Sigmoid colon (tissue), 7 donors: Measurements from ENCODE around the gene RIT2. TPM values are rescaled to one million over a fixed set of nuclear protein-coding genes. Genes with fewer than 3 reads are reported as not detected.

Experiments used
- DNase-seq: peaks from one replicate; pipeline ENCODE4 v3.0.0-alpha.2; 2019
- H3K27ac ChIP-seq, 4 donors: fragments of 200-600 bp; sonication (generic); one replicate each; pipeline ENCODE4 v1.5.1; 2016 to 2019; ENCODE audit warnings: mild to moderate bottlenecking in 1 of 4
- H3K27me3 ChIP-seq, 3 donors: fragments of 200-600 bp; sonication (generic); one replicate each; pipeline ENCODE4 v1.5.1; 2019; ENCODE audit warnings: mild to moderate bottlenecking in 1 of 3
- H3K36me3 ChIP-seq, 4 donors: fragments of 200-600 bp; sonication (generic); one replicate each; pipeline ENCODE4 v1.5.1; 2016 to 2019
- H3K4me1 ChIP-seq, 4 donors: fragments of 200-600 bp; sonication (generic); one replicate each; pipeline ENCODE4 v1.5.1; 2017 to 2019
- H3K4me3 ChIP-seq, 4 donors: fragments of 200-600 bp; sonication (generic); one replicate each; pipeline ENCODE4 v1.5.1; 2017 to 2019; ENCODE audit warnings: mild to moderate bottlenecking in 2 of 4, moderate library complexity in 1 of 4
- H3K9me3 ChIP-seq, 4 donors: fragments of 200-600 bp in 3 of 4; sonication (generic) in 3 of 4; one replicate each; pipeline versions ENCODE4 v1.5.1 to v1.6.1; 2013 to 2019
- CTCF ChIP-seq, 4 experiments: fragments of 450-650 bp in 3 of 4; fragments of 200-600 bp in 1 of 4; IDR thresholded peaks; one replicate each; pipeline ENCODE4 v1.5.1; 2016 to 2019; ENCODE audit warnings: antibody characterized with exemption in 4 of 4, mild to moderate bottlenecking in 3 of 4, moderate library complexity in 2 of 4
- EP300 ChIP-seq, 4 donors: sonication (generic); formaldehyde crosslinking; IDR thresholded peaks; one replicate each; pipeline ENCODE4 v1.6.1; 2017; ENCODE audit warnings: antibody characterized with exemption in 4 of 4
- POLR2A ChIP-seq, 2 donors: fragments of 450-650 bp; IDR thresholded peaks; one replicate each; pipeline ENCODE4 v1.6.1; 2016; ENCODE audit warnings: antibody characterized with exemption in 2 of 2, mild to moderate bottlenecking in 2 of 2, moderate library complexity in 2 of 2
- POLR2AphosphoS5 ChIP-seq, 4 donors: sonication (generic); formaldehyde crosslinking; IDR thresholded peaks; one replicate each; pipeline ENCODE4 v1.6.1; 2017; ENCODE audit warnings: antibody characterized with exemption in 4 of 4
- WGBS, 2 donors: extraction: QIAGEN DNeasy Blood & Tissue Kit; methylation state at CpG; one replicate each; pipeline ENCODE4 v1.1.7; 2013; 5-methylcytosine and 5-hydroxymethylcytosine counted together
- intact Hi-C: fragments of 100-400 bp; cut with DNase I; formaldehyde crosslinking; loops from one replicate; pipeline ENCODE4 v1.15.1; 2023
- polyA plus RNA-seq, 3 donors: library from polyadenylated mRNA; stranded (reverse); fragments of 200-250 nt; gene quantifications; one replicate each; pipeline ENCODE4 v1.2.3, GENCODE V29; 2013
- total RNA-seq, 4 donors: library from RNA; depleted of rRNA; stranded (reverse); fragments of >200 nt; gene quantifications; one replicate each; pipeline ENCODE4 v1.1.0, GENCODE V29; 2016
- donor health status: healthy with polysubstance abuse.
- donor health status: Bipolar disorder and iron deficiency.
- donor health status: healthy.

The RIT2 gene
- total and polyA plus RNA-seq, 7 donors = 0.17 to 1.8 TPM; not detected in 5

GRCh38 chr18:43116699-43117294, 1.3 kb upstream of the RIT2 start:
- H3K4me1 ChIP-seq = no peaks in the 10 kb centered on the region
- WGBS, 2 donors = 28 to 62% methylated on average over 2 of the region's 2 CpGs
- H3K27me3 ChIP-seq = no peaks in the 10 kb centered on the region
- no peak overlapping the region for H3K4me3 ChIP-seq
- no peak for TF ChIP-seq EP300 (IDR thresholded peaks at IDR 0.05)
- TF ChIP-seq POLR2A (IDR thresholded peaks at IDR 0.05) = no peak
- TF ChIP-seq POLR2AphosphoS5 (IDR thresholded peaks at IDR 0.05) = no peak
- no peak for TF ChIP-seq CTCF (IDR thresholded peaks at IDR 0.05)
- H3K9me3 ChIP-seq = no peaks in the 10 kb centered on the region
- no peak for DNase-seq
- H3K36me3 ChIP-seq = no peaks in the 10 kb centered on the region
- intact Hi-C loops = no loop called here
- no peak overlapping the region for H3K27ac ChIP-seq

GRCh38 chr18:43113220-43113895, 2.1 kb downstream of the RIT2 start:
- H3K27ac ChIP-seq = no peak overlapping the region
- no peak overlapping the region for H3K4me3 ChIP-seq
- no peaks in the 10 kb centered on the region for H3K4me1 ChIP-seq
- DNase-seq = no peak
- no peaks in the 10 kb centered on the region for H3K36me3 ChIP-seq
- H3K9me3 ChIP-seq = no peaks in the 10 kb centered on the region
- intact Hi-C loops = no loop called here
- 61 to 75% methylated on average over 2 of the region's 2 CpGs for WGBS, 2 donors
- TF ChIP-seq POLR2A (IDR thresholded peaks at IDR 0.05) (no peak), CTCF (IDR thresholded peaks at IDR 0.05) (no peak), POLR2AphosphoS5 (IDR thresholded peaks at IDR 0.05) (no peak), EP300 (IDR thresholded peaks at IDR 0.05) (no peak)
- H3K27me3 ChIP-seq = no peaks in the 10 kb centered on the region

- H3K27ac ChIP-seq = no peak overlapping the region
- intact Hi-C loops = no loop called here
- H3K4me1 ChIP-seq = no peaks in the 10 kb centered on the region
- 52 to 62% methylated on average over 4 of the region's 4 CpGs for WGBS, 2 donors
- no peak for DNase-seq
- H3K9me3 ChIP-seq = no peaks in the 10 kb centered on the region
- H3K27me3 ChIP-seq = no peaks in the 10 kb centered on the region
- H3K4me3 ChIP-seq = no peak overlapping the region
- no peaks in the 10 kb centered on the region for H3K36me3 ChIP-seq
- TF ChIP-seq POLR2A (IDR thresholded peaks at IDR 0.05) (no peak), POLR2AphosphoS5 (IDR thresholded peaks at IDR 0.05) (no peak), EP300 (IDR thresholded peaks at IDR 0.05) (no peak), CTCF (IDR thresholded peaks at IDR 0.05) (no peak)
These were observed 6.6 kb downstream of the RIT2 start for GRCh38 chr18:43108882-43109281.

- intact Hi-C loops = no loop called here
- Histone ChIP-seq H3K9me3 (no peaks in the 10 kb centered on the region), H3K27me3 (no peaks in the 10 kb centered on the region), H3K36me3 (no peaks in the 10 kb centered on the region), H3K4me3 (no peak overlapping the region), H3K4me1 (no peaks in the 10 kb centered on the region), H3K27ac (no peak overlapping the region)
- no peak for DNase-seq
- TF ChIP-seq POLR2AphosphoS5 (IDR thresholded peaks at IDR 0.05) (no peak), EP300 (IDR thresholded peaks at IDR 0.05) (no peak), POLR2A (IDR thresholded peaks at IDR 0.05) (no peak), CTCF (IDR thresholded peaks at IDR 0.05) (no peak)
- WGBS, 2 donors = 79 to 92% methylated on average over 4 of the region's 4 CpGs
These were observed 7.0 kb downstream of the RIT2 start for GRCh38 chr18:43108469-43108868.
